Mammary epithelial cell (primary cell): ENCODE results near the gene MYPN.

Experiments used
- EZH2 ChIP-seq: IDR thresholded peaks from 2 replicates; pipeline ENCODE4 v1.6.1; 2012; ENCODE audit warnings: low read length, inconsistent platforms, borderline replicate concordance
- TF ChIP-seq, protein P1 (sequence below), 2 donors: IDR thresholded peaks in 1 of 2; conservative IDR thresholded peaks in 1 of 2; 2 replicates each; pipeline ENCODE4 v1.5.1; 2011 to 2012; ENCODE audit warnings: inconsistent platforms in 2 of 2, low read length in 2 of 2, mild to moderate bottlenecking in 2 of 2, control low read depth in 1 of 2, low read depth in 1 of 2; ENCODE audit not compliant: insufficient read depth in 1 of 2; ENCODE audit errors: extremely low read depth in 1 of 2

DNA sequence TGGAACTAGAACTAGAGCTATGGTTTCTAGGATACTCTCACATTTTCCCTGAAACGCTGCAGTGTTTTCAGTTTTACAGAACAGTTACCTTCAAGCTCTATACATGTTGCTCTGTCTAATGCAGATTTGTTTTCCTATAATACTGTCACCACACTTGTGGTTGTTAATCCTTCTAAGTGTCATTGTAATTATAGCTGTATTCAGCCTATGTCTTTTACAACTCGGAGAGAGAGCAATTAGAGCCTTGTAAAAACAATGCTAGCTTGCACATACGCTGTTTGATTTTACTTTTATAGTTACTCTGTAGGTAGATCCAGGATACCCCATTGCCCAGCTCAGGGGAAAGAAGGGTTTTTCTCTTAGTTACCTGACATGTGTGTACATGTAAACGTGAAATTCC is 67.5 kb downstream of the MYPN start:
- no peak for TF ChIP-seq EZH2
- TF ChIP-seq, protein P1, sequence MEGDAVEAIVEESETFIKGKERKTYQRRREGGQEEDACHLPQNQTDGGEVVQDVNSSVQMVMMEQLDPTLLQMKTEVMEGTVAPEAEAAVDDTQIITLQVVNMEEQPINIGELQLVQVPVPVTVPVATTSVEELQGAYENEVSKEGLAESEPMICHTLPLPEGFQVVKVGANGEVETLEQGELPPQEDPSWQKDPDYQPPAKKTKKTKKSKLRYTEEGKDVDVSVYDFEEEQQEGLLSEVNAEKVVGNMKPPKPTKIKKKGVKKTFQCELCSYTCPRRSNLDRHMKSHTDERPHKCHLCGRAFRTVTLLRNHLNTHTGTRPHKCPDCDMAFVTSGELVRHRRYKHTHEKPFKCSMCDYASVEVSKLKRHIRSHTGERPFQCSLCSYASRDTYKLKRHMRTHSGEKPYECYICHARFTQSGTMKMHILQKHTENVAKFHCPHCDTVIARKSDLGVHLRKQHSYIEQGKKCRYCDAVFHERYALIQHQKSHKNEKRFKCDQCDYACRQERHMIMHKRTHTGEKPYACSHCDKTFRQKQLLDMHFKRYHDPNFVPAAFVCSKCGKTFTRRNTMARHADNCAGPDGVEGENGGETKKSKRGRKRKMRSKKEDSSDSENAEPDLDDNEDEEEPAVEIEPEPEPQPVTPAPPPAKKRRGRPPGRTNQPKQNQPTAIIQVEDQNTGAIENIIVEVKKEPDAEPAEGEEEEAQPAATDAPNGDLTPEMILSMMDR (conservative IDR thresholded peaks at IDR 0.05 in 1 of 2, IDR thresholded peaks at IDR 0.05 in 1 of 2; ENCODE audit: extremely low read depth in 1 of 2, insufficient read depth in 1 of 2, low read depth in 1 of 2, low read length in 2 of 2): no peak
